Choroid plexus epithelial cell (primary cell): ENCODE results near the gene APC.

ENCODE experiments used
- DNase-seq: peaks from one replicate; pipeline ENCODE4 v3.0.0-alpha.2; 2010; ENCODE audit warnings: low read depth
- H3K4me3 ChIP-seq: 2 replicates; pipeline ENCODE4 v1.5.1; 2011; ENCODE audit warnings: low read depth, mild to moderate bottlenecking, control low read depth, low read length, moderate library complexity
- TF ChIP-seq, protein P1 (sequence below): conservative IDR thresholded peaks from 2 replicates; pipeline ENCODE4 v1.5.1; 2011; ENCODE audit warnings: low read depth, mild to moderate bottlenecking, control low read depth, inconsistent platforms, low read length, moderate library complexity

Gene APC

DNA sequence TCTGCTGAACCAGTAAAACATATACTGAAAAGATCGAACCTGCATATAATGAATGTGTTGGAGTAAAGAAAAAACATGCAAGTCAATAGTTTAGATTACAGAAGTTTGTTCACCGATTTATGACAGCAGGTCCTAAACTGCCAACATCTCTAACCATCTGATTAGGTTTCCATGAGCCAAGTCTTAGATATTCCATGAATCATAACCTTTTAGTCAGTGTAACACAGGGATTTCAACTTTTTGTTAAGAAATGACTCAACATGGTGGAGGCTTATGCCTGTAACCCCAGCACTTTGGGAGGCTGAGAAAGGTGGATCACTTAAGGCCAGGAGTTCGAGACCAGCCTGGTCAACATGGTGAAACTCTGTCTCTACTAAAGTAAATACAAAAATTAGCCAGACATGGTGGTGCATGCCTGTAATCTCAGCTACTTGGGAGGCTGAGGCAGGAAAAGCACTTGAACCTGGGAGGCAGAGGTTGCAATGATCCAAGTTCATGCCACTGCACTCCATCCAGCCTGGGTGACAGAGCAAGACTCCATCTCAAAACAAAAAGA is 38.7 kb downstream of the APC start:
- peak; percentile 82 for DNase-seq
- TF ChIP-seq, protein P1, sequence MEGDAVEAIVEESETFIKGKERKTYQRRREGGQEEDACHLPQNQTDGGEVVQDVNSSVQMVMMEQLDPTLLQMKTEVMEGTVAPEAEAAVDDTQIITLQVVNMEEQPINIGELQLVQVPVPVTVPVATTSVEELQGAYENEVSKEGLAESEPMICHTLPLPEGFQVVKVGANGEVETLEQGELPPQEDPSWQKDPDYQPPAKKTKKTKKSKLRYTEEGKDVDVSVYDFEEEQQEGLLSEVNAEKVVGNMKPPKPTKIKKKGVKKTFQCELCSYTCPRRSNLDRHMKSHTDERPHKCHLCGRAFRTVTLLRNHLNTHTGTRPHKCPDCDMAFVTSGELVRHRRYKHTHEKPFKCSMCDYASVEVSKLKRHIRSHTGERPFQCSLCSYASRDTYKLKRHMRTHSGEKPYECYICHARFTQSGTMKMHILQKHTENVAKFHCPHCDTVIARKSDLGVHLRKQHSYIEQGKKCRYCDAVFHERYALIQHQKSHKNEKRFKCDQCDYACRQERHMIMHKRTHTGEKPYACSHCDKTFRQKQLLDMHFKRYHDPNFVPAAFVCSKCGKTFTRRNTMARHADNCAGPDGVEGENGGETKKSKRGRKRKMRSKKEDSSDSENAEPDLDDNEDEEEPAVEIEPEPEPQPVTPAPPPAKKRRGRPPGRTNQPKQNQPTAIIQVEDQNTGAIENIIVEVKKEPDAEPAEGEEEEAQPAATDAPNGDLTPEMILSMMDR: no peak
- no peak overlapping the region for H3K4me3 ChIP-seq

DNA sequence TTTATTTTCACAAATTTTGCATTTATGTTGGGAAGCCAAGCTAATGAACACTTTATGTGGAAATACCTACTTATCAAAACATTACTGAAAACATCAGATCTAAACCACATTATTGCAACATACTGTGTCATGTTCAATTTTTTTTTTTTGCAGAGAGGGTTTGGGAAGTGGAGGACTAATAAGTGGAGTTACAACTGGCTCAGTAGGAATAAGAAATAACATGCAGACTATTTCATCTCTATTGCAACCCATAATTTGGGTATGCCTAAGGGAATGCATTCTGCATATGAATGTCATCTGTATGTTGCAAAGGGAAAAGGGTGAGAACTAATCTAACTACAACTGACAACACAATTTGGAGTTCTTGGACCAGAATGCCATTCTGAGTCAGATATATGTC is 41.8 kb downstream of the APC start:
- H3K4me3 ChIP-seq: no peak overlapping the region
- TF ChIP-seq, protein P1: no peak
- peak; percentile 89 for DNase-seq

DNA sequence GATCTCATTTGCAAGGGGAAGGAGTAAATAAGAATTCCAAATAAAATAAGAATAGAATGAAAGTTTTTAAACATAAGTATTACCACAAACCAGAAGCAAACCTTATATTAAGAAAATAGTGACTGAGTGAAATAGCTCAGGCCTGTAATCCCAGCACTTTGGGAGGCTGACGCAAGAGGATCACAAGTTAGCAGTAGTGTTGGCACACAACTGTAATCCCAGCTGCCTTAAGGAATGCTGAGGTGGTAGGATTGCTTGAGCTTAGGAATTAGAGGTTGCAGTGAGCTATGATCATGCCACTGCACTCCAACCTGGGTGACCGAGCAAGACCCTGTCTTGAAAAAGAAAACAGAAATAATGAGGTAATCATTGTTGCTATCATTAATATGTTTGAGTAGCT is 47.0 kb downstream of the APC start:
- no peak overlapping the region for H3K4me3 ChIP-seq
- peak; percentile 70 for DNase-seq
- TF ChIP-seq, protein P1: no peak

DNA sequence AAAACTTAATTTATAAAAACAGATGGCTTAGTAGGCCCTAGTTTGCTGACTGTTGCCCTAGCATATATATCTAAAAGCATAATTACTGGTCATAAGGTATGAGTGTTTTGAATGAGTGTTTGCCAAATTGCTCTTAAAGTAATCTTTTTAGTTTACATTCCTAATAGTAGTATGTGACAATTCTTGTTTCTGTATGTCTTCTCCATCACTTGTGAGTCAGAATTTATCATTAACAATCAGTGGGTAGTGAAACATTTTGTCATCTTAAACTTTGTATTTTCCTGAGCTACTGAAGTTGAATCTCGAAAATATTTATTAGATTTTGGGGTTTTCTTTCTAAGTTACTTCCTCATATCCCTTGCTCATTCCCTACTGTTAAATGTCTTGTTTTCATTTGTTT is 49.6 kb downstream of the APC start:
- H3K4me3 ChIP-seq: no peak overlapping the region
- peak; percentile 30 for DNase-seq
- TF ChIP-seq, protein P1: no peak

DNA sequence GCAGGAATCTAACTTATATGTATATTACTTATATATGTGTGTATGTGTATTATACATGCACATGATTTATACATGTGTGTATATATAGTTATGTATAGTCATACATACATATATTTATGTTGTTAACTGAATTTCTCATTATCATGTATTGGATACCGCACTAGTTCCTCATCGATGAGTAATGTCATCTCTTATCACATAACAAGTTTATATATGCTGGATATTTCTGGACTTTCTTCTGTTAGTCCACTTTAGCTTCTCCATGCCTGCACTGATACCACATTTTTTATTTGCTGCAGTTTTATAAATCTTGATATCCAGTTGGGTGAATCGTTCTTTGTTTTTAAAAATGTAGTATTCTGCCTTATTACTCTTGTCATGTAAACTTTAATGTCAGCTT is 50.2 kb downstream of the APC start:
- DNase-seq: no peak

DNA sequence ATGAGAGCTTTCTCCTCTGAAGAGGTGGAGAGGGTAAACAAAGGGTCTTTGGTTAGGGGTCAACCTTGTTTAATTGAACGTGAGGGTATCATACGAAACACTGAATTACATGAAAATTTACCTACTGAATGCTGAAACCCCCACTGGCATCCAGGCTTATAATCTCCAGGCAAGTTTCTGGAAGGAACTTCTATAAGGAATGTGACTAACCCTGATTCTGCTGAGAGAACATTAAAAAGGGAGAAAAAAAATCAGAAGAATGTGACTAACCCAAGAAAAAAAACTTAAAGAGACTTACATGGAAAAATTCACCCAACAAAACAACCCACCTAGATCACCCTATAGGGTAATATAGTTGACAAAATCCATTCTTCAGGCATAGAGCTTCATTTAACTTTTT is 55.5 kb downstream of the APC start:
- TF ChIP-seq, protein P1: no peak
- DNase-seq: peak; percentile 55
- H3K4me3 ChIP-seq: no peak overlapping the region

More for the DNA sequence above, 50.2 kb downstream of the APC start:
- no peak overlapping the region for H3K4me3 ChIP-seq
- TF ChIP-seq, protein P1: no peak

DNA sequence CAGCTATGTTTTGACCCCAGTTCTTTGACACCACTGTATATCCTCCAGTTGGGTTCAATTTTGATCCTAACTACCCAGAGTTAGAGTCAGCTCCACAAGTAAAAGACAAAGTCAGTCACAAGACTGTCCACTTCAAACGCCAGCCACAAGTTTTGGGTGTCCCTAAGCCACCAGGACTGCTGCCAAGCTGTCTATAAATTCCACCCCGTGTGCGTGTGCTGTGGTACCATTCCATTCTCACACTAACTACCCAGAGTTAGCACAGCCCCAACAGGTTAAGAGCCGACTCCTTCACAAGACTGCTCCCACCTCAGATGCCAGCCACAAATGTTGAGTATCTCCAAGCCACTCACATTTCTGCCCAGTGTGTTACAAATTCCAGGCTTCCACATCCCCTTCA is 56.7 kb downstream of the APC start:
- TF ChIP-seq, protein P1: no peak
- no peak overlapping the region for H3K4me3 ChIP-seq
- DNase-seq: no peak
